G401.6 (cell line): ENCODE measurements around the gene KIAA1217.
"Not testable (repeated sequence)": the region's sequence is repeated elsewhere in the genome, so short reads cannot be mapped to it uniquely, and the experiment has no call there.

ENCODE experiments used
- FAIRE-seq: peaks from 2 replicates; lab custom pipeline; 2012; peaks lifted over from hg19 to GRCh38; lab: Jason Lieb, UNC

Gene KIAA1217

DNA sequence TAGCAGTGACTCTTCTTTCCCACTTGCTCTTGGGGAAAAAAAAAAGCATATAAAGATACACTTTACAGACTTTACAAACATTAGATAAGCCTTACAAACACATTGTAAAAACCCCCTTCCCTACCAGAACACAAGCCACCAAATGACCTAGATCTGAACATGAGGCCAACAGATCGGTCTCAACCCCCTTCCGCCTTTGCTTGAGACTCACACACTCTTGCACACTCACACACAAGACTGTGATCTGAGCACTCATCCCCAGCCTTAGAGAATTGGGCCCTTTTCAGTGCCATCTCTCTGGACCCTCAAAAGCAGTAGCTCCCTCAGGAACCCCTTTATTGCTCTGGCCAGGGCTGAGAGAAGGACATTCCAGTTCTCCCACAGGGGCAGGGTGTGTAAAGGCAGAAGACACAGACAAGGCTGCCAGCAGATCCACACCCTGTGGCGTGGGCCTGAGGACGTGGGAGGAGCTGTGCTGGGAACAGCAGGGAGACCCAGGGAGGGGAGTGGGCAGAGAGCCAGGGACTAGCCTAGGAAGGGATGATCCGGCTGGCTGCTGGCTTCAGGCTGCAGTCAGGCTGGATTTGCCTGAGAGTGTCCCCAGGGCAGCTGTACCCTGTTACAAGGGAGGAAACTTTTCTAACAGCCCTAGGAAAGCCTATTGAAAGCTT, 206.7 kb downstream of the KIAA1217 start:
- FAIRE-seq, result no peak

DNA sequence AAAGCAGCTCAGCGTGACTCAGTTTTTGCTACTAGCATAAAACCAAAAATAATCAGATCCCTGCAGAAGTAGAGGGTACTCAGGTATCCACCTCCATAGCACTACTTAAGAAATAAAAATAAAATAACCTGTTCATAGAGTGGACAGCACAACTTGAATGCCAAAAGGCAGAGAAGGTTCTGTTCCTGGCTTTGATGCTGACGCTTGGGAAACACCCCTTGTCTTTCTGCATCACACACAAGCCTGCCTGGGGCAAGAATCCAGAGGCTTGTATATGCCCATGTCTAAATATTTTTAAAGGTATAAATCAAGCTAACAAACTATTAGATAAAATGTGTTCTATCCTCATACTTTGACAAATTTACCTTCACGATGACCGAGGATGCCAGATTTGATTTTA, 207.3 kb downstream of the KIAA1217 start:
- no peak for FAIRE-seq

DNA sequence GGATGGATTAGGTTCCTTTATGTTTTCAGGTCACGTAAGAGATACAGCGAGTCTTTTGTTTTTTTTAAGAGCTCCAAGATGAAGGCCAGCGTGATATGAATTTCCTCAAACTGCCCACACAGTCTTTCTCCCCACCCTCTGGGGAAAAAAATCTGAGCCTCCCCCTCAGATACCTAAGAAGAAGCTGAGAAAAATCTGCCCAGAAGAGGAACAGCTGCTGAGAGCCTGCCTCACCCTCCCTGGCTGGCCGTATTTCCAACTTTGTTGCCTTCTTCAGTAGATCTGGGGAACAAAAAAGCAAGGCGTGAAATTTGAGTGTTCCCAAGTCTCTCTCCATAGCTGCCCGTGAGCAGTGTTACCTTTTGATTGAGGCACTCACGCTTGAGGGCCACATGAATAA, 208.1 kb downstream of the KIAA1217 start:
- no peak for FAIRE-seq

DNA sequence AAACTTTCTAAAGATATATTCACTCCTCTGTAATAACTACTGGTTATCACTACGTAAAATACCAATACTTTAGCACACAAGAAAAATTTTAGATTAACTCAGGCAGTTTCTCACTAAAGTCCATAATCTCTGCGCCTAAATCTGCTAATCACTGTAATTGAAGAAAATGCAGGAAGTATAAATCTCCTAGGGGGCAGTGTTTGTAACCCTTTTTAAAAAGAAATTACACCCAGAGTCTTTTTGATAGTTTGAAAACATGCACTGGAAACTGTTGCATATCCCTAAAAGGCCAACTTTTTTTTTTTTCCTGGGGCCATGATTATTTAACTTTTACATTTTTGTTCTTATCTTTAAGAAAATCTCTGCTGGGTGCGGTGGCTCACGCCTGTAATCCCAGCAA, 209.6 kb downstream of the KIAA1217 start:
- no peak for FAIRE-seq

DNA sequence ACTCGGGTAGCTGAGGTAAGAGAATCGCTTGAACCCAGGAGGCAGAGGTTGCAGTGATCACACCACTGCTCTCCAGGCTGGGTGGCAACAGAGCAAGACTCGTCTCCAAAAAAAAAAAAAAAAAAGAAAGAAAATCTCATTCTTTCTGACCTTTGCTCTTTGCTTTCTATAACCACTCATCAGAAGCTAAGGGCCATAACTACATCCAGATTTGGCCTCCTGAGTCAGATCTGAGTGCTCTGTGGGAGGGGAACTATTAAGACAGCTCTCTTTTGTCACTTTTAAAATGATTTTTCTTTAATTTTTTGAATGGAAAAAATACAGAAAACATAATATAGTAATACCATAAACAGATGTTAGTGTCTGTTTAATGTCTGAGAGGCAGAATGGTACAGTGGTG, 210.1 kb downstream of the KIAA1217 start:
- FAIRE-seq, result no peak

DNA sequence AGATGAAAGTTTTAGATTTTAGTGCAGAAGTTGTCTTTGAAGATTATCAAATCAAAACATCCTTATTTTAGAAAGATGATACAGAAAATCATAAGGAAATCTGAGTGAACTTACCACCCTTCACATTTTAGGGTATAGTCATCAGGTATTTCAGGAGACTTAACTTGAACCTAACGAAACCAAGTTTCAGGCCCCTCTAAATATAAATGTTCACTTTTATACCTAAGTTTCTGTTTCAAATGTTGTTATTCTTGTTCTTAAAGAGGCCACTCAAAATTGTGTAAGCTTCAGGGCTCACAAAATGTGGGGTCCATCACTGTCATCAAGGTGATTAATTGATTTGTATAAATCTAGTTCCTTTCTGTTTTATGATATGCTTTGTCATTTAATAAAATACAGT, 216.2 kb downstream of the KIAA1217 start:
- no peak for FAIRE-seq

DNA sequence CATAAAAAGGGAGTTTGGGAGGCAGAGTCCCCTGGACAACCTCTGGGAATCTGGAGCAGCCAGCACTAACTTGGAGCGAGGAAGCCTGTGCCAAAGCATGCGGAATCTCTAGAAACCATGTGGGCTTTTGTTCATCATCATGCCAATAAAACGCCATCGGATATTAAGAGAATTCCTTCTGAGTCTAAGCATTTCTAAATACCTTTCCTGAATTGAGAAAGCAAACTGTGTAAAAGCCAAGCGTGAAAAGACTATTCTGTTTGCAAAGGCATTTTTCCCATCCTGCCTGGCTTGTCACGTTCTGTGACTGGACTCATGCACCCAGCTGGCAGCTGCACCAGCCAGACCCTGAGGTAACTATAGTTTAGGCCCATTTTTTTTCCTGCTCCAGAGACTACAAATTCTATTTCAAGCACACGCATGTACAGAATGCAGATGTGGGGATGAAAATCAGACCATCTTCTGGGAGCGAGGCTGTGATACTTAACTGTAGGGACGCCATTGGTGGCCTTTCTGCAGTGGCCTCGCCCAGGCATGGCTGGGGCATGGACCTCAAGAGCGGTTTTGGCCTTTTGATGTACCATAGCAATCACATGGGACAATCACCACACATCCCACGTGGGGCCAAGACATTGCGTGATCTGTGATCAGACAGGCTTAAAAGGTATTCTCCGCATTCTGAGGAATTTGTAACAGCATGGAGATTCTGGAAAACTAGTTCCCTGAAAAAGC, 218.9 kb downstream of the KIAA1217 start:
- no peak for FAIRE-seq

DNA sequence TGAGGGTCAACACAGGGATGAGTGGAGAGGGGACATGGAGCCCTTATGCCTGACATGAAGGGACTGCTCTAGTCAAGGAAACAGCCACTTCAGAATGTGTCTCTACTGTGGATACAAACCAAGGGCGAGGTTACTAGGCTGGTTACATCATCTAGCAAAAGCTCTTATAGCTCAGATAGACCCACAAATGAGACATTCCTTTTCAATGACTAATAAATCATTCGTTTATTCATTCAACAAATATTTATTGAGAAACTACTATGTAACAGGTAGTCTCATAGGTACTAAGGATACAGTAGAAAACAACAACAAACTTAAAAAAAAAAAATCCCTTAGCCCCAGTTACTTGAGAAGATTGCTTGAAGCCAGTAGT, 219.5 kb downstream of the KIAA1217 start:
- FAIRE-seq, result no peak

DNA sequence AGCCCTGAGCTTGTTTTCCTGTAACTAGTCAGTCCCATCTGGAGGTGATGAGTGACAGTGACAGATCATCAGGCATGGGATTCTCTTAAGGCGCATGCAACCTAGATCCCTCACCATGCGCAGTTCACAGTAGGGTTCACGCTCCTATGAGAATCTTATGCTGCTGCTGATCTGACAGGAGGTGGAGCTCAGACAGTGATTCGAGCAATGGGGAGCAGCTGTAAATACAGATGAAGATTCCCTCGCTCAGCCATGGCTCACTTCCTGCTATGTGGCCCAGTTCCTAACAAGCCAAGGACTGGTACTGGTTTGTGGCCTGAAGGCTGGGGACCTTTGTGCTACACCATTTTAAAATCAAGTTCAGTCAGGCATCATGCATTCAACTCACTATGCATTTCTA, 221.7 kb downstream of the KIAA1217 start:
- no peak for FAIRE-seq

DNA sequence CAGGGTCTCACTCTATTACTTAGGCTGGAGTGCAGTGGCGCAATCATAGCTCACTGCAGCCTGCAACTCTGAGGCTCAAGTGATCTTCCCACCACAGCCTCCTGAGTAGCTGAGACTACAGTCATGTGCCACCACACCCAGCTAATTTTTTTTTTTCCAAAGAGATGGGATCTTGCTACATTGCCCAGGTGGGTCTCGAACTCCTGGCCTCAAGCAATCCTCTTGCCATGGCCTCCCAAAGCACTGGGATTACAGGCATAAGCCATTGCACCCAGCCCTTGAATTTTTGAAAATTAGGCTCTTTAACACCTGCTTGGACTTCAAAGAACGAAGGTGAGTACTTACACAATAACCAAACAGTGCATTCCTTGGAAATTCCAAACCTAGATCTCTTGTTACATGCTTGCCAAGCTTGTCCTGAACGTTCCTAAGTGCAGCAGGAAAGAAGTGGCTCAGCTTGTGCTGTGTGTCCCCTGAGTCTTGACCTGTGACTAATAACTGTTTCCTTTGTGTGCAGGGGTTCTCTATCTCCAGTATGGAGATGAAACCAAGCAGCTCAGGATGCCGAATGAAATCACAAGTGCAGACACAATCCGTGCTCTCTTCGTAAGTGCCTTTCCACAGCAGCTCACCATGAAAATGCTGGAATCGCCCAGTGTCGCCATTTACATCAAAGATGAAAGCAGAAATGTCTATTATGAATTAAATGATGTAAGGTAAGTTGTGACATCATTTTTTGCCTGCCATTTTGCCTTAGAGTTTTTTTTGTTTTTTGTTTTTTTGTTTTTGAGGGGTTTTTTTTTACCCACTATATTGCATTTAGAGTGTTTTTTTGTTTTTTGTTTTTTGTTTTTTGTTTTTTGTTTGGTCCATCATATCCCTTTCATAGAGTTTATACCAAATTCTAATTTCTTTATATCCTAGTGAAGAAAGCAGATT, 223.8 kb downstream of the KIAA1217 start:
- no peak for FAIRE-seq

DNA sequence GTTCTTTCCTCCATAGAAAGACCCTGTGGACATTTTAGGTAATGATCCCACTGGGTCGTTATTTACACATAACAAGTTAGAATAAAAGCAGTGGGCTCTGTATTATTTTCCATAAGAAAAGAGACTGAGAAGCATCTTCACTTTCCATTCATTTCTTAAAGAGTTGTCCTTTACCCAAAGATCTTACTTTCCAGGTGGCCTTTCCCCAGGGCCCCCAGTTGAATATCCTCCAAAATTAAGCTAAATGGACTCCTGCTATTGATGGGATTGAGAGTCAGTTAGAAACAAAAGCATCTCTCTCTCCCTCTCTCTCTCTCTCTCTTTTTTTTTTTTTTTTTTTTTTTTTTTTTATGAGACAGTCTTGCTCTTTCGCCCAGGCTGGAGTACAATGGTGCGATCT, 224.8 kb downstream of the KIAA1217 start:
- no peak for FAIRE-seq

DNA sequence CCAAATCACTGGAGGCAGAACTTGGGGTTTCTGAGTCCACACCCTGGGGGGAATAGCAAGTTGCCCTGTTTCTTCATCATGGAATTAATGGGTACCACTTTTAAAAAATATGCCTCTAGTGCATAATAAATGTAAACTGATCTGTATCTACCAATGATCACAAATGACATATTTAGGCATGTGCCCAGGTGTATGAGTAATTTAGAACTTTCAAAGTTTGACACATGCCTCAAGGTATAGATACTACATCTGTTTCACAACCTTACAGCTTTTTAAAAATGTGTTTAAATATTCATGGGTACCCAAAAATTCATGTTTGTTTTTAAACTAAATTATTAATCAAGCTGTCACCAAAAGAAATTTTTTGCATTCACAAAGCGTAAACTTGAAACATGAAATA, 226.0 kb downstream of the KIAA1217 start:
- no peak for FAIRE-seq

DNA sequence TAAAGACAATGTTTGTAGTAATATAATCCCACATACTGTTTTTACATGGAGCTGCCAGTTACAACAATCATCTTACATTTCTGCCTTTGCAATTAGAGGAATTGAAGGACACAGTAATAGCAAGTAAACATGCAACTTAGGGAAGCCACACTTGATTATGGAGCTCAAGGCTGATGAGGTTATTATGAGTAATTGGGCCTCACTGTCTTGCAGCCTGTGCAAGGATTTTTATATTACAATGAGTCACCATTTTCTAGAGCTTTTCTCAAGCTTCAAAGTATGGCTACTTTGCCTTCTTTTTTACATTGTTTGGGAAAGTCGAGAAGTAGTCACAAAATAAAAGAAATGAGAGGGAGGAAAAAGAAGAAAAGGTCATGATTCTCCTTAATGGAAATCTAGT, 226.4 kb downstream of the KIAA1217 start:
- no peak for FAIRE-seq

DNA sequence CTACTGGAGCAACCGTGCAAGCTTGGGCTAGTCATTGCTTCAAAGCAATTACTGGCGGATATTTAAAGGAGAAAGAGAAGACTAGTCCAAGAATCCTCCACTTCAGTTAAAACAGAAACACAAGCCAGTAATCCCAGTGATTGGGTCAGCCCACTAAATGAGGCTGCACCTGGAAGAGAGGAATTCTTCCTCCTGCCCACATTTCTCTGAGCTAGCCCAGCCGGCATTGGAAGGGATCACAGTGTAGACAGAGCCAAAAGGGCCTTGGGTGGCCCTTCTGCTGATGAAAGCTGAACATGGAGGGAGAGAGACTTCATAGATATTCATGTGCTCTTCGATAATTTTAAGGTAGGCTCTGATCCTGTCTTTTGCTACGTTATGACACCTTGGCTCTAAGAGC, 228.4 kb downstream of the KIAA1217 start:
- no peak for FAIRE-seq

DNA sequence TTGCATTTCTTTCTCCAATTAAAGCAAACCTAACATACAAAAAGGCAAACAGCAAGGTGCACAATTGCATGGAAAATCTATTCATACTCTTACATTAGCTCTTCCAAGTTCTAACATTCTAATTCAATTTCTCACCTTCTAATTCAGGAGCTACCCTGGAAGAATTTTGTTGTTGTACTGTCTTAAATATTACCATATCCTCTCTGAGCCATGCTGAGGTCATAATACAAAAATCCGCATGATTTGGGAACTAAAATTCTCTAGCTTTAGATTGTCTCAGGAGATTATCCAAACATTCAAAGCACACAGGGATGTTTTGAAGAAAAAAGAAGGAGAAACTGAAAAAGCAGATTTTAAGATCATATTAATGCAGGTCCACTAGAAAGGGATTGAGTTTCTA, 229.9 kb downstream of the KIAA1217 start:
- FAIRE-seq, result no peak

DNA sequence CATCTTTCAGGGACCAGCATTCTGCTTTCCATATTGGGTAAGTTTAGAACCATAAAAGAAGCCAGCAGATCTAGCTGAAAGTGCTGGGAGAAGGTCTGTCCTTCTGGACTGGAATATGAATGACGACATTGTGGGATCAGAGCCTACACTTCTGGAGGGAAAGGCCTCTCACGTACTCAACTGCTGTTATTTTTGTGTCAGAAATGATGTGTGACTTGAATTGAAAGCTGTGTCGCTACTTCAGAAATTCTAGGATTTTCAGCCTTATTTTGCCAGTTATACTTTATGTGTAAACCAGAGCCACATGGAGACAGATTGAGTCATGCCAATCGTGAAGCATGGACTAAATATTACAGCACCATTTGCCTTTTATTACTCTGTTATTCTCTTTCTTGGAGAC, 231.0 kb downstream of the KIAA1217 start:
- no peak for FAIRE-seq

DNA sequence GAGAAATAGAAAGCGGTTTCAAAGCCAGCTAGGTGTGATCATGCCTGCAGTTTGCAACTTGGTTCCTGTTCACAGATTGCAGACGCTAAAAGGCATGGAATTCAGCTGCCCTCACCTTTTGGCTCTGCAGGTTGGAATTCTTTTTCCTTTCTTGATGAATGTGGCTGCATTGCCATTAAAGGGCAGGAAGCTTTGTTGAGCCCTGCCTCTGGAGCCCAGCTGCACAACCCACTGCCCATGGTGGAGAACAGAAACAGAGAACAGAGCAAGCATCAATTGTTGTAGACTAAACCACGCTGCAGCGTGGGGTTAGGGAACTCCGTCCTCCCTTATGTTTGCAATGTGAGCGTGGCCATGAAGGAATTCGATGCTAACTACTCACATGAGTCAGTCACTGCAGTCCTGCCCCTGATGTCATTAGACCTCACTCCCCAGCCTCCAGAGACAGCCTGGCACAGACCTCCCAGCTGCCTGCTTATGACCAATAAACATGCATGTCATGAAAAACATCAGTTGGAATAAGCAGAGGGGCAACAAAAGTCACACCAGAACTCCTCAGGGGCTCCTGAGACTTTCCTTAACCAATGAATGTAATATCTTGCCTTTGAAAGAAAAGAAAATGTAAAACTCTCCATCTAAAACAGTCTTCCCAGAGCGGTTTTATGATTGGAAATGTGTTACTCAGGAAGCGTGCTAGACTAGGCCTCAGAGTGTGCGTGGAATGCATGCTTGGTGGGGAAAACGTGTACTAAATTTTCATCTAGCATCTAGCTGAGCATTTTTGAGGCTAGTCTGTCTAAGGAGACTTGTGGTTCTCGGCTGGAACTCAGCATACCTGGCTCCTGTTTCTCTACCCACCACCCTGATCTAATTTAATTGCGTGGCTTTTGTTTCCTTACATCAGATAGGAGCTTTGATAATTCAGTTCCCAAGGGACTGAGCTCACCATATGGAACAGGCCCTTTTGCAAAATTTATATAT, 232.2 kb downstream of the KIAA1217 start:
- no peak for FAIRE-seq

DNA sequence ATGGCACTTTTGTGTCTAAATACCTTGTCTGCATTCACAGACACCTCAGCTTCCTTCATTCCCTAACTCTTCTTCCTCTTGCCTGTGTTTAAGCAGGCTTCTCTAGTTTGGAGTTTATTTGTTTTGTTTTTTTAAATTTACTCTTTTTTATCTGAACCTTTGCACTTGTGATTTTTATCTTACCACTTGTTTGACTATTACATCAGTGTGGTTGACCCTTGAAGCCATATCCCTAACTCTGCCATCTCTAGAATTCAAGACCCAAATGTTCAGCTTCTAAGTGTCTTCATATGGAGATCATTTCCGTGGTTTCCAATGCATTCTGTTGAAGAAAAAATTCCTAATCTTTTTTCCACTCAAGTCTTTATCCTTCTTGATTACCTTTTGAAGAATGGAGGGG, 233.3 kb downstream of the KIAA1217 start:
- FAIRE-seq, result no peak

DNA sequence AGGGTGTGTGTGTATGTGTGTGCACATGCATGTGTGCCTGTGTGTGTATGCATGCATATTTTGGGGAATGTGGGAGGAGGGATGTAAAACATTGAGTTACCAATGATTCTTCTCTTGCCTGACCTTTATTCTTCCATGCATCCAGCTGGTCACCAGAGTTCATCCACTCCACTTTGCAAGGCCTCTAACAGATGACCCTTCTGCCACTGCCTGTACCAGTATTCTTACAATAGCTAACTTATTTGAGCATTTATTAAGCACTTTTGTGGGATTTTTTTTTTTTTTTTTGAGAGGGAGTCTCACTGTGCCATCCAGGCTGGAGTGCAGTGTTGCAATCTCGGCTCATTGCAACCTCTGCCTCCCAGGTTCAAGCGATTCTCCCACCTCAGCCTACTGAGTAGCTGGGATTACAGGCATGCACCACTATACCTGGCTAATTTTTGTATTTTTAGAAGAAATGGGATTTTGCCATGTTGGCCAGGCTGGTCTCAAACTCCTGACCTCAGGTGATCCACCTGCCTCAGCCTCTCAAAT, 233.8 kb downstream of the KIAA1217 start:
- FAIRE-seq, result not testable (repeated sequence)

DNA sequence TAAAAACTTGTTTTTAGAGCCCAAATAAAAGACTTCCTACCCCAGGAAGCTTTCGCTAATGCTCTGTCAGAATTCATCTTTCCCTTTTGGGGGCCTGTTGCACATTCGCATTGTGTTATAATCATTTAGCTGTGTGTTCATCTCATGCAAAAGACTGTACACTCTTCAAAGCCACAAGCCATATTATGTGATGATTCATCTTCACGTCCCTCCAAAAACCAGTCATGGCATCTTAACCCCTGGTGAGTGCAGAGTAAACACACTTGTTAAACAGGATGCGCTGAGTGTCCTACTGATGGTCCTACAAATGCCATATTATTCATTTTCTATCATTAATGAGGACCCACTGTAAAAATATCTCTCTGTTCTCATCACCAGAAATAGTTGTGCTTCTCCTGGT, 235.4 kb downstream of the KIAA1217 start:
- no peak for FAIRE-seq

DNA sequence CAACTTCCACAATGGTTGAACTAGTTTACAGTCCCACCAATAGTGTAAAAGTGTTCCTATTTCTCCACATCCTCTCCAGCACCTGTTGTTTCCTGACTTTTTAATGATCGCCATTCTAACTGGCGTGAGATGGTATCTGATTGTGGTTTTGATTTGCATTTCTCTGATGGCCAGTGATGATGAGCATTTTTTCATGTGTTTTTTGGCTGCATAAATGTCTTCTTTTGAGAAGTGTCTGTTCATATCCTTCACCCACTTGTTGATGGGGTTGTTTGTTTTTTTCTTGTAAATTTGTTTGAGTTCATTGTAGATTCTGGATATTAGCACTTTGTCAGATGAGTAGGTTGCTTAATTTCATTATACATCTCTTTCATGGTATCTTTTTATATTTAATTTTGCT, 237.0 kb downstream of the KIAA1217 start:
- not testable (repeated sequence) for FAIRE-seq

DNA sequence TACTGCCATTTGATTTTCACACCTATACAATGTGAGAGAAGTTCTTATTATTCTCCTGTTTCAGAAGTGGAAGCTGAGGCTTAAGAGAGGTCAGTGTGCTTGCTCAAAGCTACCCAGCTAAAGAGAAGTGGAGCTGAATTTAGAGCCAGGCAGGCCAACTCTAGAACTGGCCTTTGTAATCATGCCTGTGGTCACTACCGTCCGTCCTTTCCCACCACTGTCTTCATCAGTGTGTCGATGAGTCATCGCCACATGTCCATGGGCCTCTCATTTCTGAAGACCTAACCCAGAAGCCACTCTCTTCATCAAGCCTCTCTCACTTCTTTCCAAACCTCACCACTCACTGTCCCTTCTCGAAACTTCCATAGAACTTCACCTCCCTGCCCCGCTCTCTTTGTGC, 237.8 kb downstream of the KIAA1217 start:
- FAIRE-seq, result no peak
